Left cardiac atrium (tissue), 4 donors: Measurements from ENCODE around the gene CHL1. TPM values are rescaled to one million over a fixed set of nuclear protein-coding genes. Genes with fewer than 3 reads are reported as not detected.

Experiments used
- ATAC-seq, 2 donors: fragments of 200-7000 bp; cut with Tn5 transposase; one replicate each; pipeline ENCODE4 v1.9.1; 2020; ENCODE audit warnings: mild to moderate bottlenecking in 2 of 2, moderate library complexity in 2 of 2
- DNase-seq: peaks from one replicate; pipeline ENCODE4 v3.0.0-alpha.2; 2020
- intact Hi-C, 2 donors: fragments of 100-400 bp; cut with DNase I; formaldehyde crosslinking; loops; one replicate each; pipeline versions ENCODE4 v1.14.1 to v1.15.1; 2022 to 2023
- total RNA-seq, 2 donors: library from RNA; stranded (reverse); fragmentation: NEBNext Ultra II Directional; extraction: Animal tissue kit (Norgen Biotek cat#: 25700); gene quantifications; one replicate each; pipeline ENCODE4 v1.2.1, GENCODE V29; 2021
- donor health status: DM: no; HTN: yes; CAD: no.
- donor health status: DM: no; HTN: yes; CAD: no; lungs with severe emphysema.
- donor health status: DM: yes; HTN: yes; CAD: no.
- donor health status: Dilated cardiomyopathy.

The CHL1 gene
- total RNA-seq, 2 donors from 2014 or later: 67.0 to 67.9 TPM

GRCh38 chr3:435161-435560 is 238.6 kb downstream of the CHL1 start:
- ATAC-seq: no peak
- intact Hi-C loops: no loop called here
- DNase-seq: no peak

GRCh38 chr3:436053-436452 is 239.5 kb downstream of the CHL1 start:
- intact Hi-C loops: no loop called here
- no peak for ATAC-seq
- DNase-seq: no peak

DNA sequence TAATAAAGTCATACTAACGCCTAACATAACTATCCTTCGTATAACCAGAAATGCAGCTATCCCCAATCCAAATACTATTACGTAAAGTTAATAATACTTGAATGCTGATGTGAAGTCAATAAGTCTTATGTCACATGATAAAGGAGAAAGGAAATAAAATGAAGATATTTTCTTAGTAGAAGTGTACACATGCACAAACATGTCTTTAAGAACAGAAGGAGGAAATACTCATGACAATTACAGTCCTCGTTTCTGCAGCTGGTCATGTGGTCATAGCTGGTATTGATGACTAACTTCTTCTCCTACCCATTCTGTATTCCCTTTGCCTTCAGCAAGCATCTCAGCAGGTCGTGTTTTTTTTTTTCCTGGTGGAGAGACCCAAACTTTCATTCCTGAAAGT is 244.3 kb downstream of the CHL1 start:
- no peak for DNase-seq
- intact Hi-C loops: no loop called here
- ATAC-seq: no peak

GRCh38 chr3:445960-446359 is 249.4 kb downstream of the CHL1 start:
- DNase-seq (no peak), ATAC-seq (no peak)
- intact Hi-C loops: no loop called here

DNA sequence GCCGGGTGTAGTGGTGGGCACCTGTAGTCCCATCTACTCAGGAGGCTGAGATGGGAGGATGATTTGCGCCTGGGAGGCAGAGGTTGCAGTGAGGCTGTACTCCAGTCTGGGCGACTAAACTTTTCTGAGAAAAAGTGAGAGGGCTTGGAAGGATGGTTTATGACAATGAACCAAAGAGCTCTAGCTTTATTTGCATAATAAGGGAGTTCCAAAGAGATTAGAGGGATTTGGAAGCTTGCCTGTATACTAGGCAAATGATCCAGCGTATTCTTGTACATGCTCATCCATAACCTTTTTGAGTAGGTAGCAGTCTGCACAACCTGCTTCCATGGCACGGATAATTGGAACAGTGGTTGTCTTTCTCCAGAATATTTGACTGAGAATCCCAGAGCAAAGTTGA is 251.1 kb downstream of the CHL1 start:
- ATAC-seq (no peak), DNase-seq (no peak)
- intact Hi-C loops: no loop called here

DNA sequence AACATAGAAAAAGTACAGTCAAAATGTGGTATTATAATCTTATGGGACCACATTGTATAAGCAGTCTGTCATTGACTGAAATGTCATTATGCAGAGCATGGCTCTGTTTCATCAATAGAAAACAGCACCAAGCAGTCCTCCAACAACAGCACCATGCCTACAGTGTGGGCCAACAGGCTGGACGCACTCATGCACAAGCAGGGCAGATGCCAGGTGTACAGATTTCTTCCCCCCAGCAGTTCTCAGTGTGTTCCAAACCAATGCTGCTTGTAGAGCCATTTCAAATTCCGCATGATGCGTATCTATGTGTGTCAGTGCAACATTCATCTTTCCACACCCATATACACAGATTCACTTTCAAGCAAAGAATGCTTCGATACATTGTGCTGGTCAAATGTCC is 253.1 kb downstream of the CHL1 start:
- DNase-seq: no peak
- intact Hi-C loops: no loop called here
- ATAC-seq: no peak

DNA sequence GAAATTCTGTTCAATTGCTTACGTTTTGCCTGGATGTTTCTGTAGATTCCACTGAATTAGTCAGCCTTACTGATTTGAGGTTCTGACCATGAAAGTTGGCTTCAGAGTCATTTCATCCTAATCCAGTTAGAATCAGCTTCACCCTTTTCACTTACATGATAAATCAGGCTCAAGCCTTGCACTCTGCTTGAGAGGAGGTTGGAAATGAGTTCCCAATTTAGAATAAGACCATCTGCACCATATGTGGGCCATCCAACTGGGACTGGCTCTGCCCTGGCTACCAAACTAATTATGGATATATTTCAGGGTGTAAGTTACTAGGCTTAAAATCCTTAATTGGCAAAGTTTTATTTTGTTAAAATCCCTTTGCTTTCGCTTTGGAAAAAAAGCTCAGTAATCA is 255.7 kb downstream of the CHL1 start:
- intact Hi-C loops: no loop called here
- no peak for DNase-seq
- no peak for ATAC-seq

DNA sequence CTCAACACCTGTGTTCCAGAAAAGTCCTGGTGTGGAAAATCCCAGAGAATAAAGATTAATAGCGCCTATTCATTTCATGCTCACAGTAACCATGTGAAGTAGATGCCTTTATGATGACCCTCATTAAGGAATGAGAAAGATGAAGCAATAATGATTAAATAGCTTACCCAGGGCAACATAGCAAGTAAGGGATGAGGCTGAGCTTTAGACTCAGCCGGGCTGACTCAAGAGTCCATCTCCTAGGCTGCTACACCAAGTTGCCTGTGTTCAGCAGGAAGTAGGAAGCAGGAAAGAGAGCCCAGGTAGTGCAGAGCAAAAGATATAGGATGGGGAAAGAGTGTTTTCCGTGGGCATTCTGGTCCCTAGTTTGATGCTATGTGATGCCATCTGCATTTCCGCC is 256.5 kb downstream of the CHL1 start:
- DNase-seq (no peak), ATAC-seq (no peak)
- intact Hi-C loops: no loop called here

DNA sequence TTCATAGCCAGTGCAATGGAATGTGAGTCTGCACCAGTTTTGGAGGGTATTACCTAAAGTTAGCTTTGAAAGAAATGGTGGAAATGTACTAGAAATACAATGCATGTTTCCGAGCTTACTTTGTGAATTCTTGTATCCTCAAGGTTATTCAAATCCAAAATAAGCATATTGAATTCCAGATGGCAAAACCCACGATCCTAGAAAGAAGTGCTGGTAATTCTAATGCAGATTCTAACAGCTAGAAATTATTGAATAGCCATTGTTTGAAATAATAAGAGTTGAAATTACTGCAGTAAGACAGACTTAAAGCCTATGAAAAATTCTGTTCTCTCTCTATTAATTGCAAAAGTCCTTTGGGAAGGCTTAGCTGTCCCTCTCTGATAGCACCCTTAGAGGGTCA is 258.4 kb downstream of the CHL1 start:
- intact Hi-C loops: no loop called here
- DNase-seq (no peak), ATAC-seq (no peak)

DNA sequence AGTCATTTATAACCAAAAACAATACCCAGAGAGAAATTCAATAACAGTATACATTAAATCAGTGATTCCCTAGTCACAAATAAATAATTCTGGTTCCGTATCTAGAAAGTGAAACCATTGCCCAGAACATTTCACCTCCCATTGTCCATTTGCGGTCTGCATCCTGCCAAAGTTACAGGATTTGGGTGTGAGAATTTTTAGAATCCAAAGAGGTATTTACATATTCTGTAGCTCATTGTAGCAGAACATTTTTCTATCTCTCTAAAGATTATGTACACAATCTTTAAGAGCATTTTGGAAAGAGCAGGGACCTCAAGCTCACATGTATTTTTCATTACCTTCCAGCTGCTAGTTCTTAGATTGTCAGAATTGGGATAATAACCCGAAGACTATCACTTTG is 261.6 kb downstream of the CHL1 start:
- no peak for DNase-seq
- intact Hi-C loops: no loop called here
- ATAC-seq: no peak

- no peak for ATAC-seq
- no peak for DNase-seq
- intact Hi-C loops: no loop called here
Observed at GRCh38 chr3:458653-459310, 262.2 kb downstream of the CHL1 start.
